Adipocyte (in vitro differentiated cells): ENCODE data around the gene HTR4.

Experiments used
- DNase-seq: peaks from one replicate; pipeline ENCODE4 v3.0.0-alpha.2; 2015; ENCODE audit warnings: low read depth
- H3K27me3 ChIP-seq: replicated peaks from 2 replicates; pipeline ENCODE4 v1.7.0; 2013; ENCODE audit warnings: mild to moderate bottlenecking, low read length, moderate library complexity; ENCODE audit not compliant: control insufficient read depth, insufficient read depth
- H3K36me3 ChIP-seq: 2 replicates; pipeline ENCODE4 v1.7.0; 2013; ENCODE audit warnings: low read length, mild to moderate bottlenecking, moderate library complexity; ENCODE audit not compliant: control insufficient read depth, insufficient read depth, severe bottlenecking
- H3K4me1 ChIP-seq: 2 replicates; pipeline ENCODE4 v1.7.0; 2013; ENCODE audit warnings: mild to moderate bottlenecking, low read length, moderate library complexity; ENCODE audit not compliant: control insufficient read depth, insufficient read depth
- H3K4me3 ChIP-seq: 2 replicates; pipeline ENCODE4 v1.7.0; 2013; ENCODE audit warnings: mild to moderate bottlenecking, low read length, moderate library complexity
- H3K9ac ChIP-seq: 2 replicates; pipeline ENCODE4 v1.7.0; 2013; ENCODE audit warnings: mild to moderate bottlenecking, low read length, moderate library complexity
- H3K9me3 ChIP-seq: 2 replicates; pipeline ENCODE4 v1.7.0; 2013; ENCODE audit warnings: mild to moderate bottlenecking, low read length, moderate library complexity; ENCODE audit not compliant: control insufficient read depth

HTR4 gene, protein sequence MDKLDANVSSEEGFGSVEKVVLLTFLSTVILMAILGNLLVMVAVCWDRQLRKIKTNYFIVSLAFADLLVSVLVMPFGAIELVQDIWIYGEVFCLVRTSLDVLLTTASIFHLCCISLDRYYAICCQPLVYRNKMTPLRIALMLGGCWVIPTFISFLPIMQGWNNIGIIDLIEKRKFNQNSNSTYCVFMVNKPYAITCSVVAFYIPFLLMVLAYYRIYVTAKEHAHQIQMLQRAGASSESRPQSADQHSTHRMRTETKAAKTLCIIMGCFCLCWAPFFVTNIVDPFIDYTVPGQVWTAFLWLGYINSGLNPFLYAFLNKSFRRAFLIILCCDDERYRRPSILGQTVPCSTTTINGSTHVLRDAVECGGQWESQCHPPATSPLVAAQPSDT

GRCh38 chr5:148653836-148654781 lies at the start of gene HTR4:
Gene HTR4, minus strand, starts transcription at chr5:148654527. Its CDS starts 17,513 bp downstream, at chr5:148637014.
- H3K4me3 ChIP-seq = no peak within 1 kb of the TSS
- peaks cover 56% of the 10 kb centered on the region for H3K27me3 ChIP-seq
- no peaks in the 10 kb centered on the region for H3K36me3 ChIP-seq
- no peak for DNase-seq
- H3K9me3 ChIP-seq = no peaks in the 10 kb centered on the region
- no peak within 1 kb of the TSS for H3K9ac ChIP-seq
- H3K4me1 ChIP-seq = no peaks in the 10 kb centered on the region

DNA sequence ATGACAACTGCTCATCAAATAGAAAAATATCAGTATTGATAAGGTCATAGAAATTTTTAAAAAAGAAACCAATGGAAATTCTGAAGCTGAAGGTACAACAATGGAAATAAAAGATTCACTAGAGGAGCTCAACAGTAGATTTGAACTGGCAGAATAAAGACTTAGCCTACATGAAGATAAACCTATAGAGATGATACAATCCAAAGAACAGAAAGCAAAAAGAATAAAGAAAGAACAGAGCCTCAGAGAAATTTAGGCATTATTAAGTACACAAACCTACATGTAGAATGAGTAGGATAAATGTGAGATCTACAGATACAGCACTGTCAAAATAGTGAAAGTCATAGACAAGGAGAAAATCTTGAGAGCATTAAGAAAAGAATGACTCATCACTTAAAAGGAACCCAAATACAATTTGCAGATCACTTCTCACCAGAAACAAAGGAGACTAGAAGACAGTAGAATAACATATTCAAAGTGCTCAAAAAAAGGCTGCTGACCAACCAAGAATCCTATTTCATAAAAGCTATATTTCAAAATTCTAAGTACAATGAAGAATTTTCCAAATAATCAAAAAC lies 47.8 kb upstream of the HTR4 start:
- no peaks in the 10 kb centered on the region for H3K4me1 ChIP-seq
- no peak for DNase-seq
- no peak overlapping the region for H3K9ac ChIP-seq
- H3K9me3 ChIP-seq = no peaks in the 10 kb centered on the region
- H3K36me3 ChIP-seq = no peaks in the 10 kb centered on the region
- no peaks in the 10 kb centered on the region for H3K27me3 ChIP-seq
- no peak overlapping the region for H3K4me3 ChIP-seq

DNA sequence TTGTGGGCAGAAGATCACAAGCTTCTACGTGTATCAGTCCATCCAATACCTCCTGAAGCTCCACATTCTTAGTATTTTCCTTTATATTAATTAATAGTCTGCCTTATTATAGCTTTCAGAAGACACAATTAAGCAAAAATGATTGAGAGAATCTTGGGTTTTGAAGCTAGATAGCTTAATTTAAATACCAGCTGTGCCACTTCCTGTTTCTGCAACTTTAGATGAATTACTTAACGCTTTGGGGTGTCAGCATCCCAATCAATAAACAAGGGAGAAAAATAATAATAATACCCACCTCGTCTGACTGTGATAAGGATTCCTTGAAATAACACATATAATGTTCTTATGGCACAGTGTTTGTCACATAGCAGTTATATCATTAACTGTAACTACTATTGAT lies 44.7 kb upstream of the HTR4 start:
- H3K36me3 ChIP-seq = no peaks in the 10 kb centered on the region
- H3K9me3 ChIP-seq = no peaks in the 10 kb centered on the region
- no peaks in the 10 kb centered on the region for H3K4me1 ChIP-seq
- no peak overlapping the region for H3K9ac ChIP-seq
- no peak for DNase-seq
- no peaks in the 10 kb centered on the region for H3K27me3 ChIP-seq
- H3K4me3 ChIP-seq = no peak overlapping the region

DNA sequence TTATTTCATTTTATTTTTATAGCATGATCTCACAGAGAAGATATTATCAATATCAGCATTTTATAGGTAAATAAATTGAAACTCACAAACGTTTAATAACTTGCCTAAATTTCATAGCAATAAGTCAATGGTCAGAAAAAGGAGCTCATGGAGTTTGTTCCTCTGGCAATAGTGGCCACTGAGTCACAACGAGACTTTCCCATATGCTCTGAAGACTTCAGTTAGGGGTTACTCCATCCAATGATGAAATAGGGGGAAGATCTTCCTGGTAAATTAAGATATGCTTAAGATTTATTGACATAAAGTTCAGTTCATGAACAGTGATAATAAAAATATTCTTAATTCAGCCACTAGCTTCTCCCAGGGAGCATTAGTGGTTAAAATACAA lies 43.5 kb upstream of the HTR4 start:
- H3K4me1 ChIP-seq = no peaks in the 10 kb centered on the region
- no peak overlapping the region for H3K4me3 ChIP-seq
- no peaks in the 10 kb centered on the region for H3K9me3 ChIP-seq
- no peaks in the 10 kb centered on the region for H3K36me3 ChIP-seq
- no peak overlapping the region for H3K9ac ChIP-seq
- no peaks in the 10 kb centered on the region for H3K27me3 ChIP-seq
- no peak for DNase-seq

DNA sequence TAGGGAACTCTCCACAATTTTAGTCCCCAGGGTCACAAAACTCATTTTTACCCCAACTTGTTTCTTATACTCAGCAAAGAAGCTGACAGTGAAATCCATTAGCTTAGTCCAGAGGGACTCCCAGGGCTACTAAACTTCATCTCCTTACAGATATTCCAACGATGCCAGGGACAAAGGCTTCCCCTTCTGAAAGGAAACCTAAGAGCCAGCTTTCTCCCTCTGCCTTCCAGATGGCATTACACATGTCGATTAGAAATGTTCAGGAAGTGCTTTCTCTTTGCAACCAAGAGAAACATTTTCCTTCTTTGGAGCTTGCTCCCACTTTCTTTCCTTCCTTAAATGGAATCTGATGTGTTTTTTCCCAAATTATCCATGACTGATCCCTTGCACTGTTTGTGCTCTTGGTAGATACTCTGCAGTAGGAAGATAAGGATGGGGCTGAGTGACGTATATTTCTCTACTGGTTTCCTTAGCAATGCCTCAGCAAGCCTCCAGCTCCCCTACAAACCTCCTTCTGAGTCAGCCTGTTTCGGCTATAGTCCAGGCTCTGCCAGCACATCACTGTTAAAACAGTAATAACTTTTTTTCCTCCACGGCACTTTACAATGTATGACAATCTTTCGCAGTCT lies 43.0 kb upstream of the HTR4 start:
- DNase-seq = peak; percentile 2
- Histone ChIP-seq H3K9me3 (no peaks in the 10 kb centered on the region), H3K4me3 (peak overlapping the region; percentile 69), H3K4me1 (no peaks in the 10 kb centered on the region), H3K9ac (no peak overlapping the region), H3K36me3 (no peaks in the 10 kb centered on the region), H3K27me3 (no peaks in the 10 kb centered on the region)

GRCh38 chr5:148696187-148697036 lies 42.1 kb upstream of the HTR4 start:
- Histone ChIP-seq H3K9ac (no peak overlapping the region), H3K27me3 (no peaks in the 10 kb centered on the region), H3K4me3 (no peak overlapping the region), H3K9me3 (no peaks in the 10 kb centered on the region), H3K4me1 (no peaks in the 10 kb centered on the region), H3K36me3 (no peaks in the 10 kb centered on the region)
- no peak for DNase-seq

DNA sequence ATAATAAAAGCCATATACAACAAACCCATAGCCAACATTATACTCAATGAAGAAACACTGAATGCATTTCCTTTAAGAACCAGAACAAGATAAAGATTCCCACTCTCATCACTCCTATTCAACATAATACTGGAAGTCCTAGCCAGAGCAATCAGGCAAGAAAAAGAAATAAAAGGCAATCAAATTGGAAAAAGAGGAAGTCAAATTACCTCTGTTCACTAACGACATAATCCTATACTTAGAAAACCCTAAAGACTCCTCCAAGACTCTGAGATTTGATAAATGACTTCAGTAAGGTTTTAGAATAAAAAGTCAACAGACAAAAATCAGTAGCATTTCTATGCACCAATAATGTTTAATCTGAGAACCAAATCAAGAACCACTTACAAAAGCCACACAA lies 36.6 kb upstream of the HTR4 start:
- Histone ChIP-seq H3K4me1 (no peaks in the 10 kb centered on the region), H3K27me3 (no peaks in the 10 kb centered on the region), H3K36me3 (no peaks in the 10 kb centered on the region), H3K9me3 (peaks cover 3% of the 10 kb centered on the region), H3K4me3 (no peak overlapping the region), H3K9ac (no peak overlapping the region)
- DNase-seq = no peak

GRCh38 chr5:148688787-148689186 lies 34.5 kb upstream of the HTR4 start:
- Histone ChIP-seq H3K27me3 (no peaks in the 10 kb centered on the region), H3K4me1 (no peaks in the 10 kb centered on the region), H3K9ac (no peak overlapping the region), H3K4me3 (no peak overlapping the region), H3K36me3 (no peaks in the 10 kb centered on the region), H3K9me3 (peaks cover 3% of the 10 kb centered on the region)
- DNase-seq = no peak

- Histone ChIP-seq H3K9ac (no peak overlapping the region), H3K36me3 (no peaks in the 10 kb centered on the region), H3K4me3 (no peak overlapping the region), H3K9me3 (peaks cover 3% of the 10 kb centered on the region), H3K4me1 (no peaks in the 10 kb centered on the region), H3K27me3 (peaks cover under 1% of the 10 kb centered on the region)
- DNase-seq = no peak
These were observed 33.5 kb upstream of the HTR4 start for GRCh38 chr5:148687871-148688270.

DNA sequence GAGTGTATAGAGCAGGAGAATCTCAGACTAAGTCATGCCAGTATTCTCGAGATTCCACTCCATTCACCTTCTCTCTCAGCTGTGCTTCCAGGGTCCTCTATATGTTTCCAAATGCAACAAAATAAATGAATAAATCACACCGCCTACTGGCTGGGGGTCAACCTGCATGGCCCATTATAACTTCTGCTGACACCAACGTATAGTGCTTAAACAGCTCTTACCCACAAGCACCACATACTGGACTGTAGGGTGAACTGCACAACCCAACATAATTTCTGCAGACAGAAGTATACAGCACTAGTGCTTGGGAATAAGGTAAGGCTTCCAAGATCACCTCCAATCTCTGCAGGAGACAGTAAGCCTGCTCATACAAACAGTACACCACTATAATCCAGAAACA lies 33.1 kb upstream of the HTR4 start:
- H3K4me3 ChIP-seq = no peak overlapping the region
- no peaks in the 10 kb centered on the region for H3K36me3 ChIP-seq
- DNase-seq = no peak
- no peak overlapping the region for H3K9ac ChIP-seq
- peaks cover 5% of the 10 kb centered on the region for H3K27me3 ChIP-seq
- no peaks in the 10 kb centered on the region for H3K4me1 ChIP-seq
- H3K9me3 ChIP-seq = peaks cover 3% of the 10 kb centered on the region
